Stimulated activated CD8-positive, alpha-beta memory T cell treated with anti-CD3 and anti-CD28 coated beads, Interleukin-15, amount 100 ng/mL, for 4 hours (primary cell): Measurements from ENCODE around the gene IFT43.

Experiments used
- DNase-seq, 2 donors: peaks; one replicate each; pipeline ENCODE4 v3.0.0-alpha.2; 2020; ENCODE audit warnings: low read depth in 2 of 2

The IFT43 gene

DNA sequence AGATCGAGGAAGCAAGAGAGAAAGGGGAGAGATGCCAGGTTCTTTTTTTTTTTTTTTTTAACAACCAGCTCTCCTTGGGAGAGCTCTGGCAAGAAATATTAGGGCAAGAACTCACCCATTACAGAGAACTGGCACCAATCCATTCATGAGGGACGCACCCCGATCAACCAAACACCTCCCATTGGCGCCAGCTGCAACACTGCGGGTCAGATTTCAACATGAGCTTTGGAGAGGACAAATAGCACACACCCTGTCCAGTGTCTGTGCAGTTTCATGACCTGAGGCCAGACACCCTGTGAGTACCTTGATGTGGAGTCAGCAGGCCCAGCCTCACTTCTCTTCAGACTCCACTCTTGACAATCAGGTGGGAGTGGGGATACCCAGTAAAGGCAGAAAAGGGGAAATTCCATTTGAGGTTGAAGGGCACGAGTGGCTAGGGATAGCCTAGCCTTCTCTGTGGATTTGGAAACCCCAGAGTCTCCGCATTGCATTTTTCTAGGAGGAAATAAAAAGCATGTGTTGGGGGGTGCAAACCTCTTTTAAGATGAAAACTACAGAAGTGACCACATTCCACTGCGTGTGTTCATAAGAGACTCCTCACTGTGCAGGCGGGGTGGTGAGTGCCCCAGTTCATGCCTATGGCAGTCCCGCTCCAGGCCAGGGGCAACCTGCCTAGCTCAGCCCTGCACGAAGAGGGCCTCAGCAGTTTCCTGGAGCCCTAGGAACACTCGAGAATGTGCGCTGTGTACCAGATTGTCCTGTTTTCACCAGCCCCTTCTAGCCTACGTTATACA, 123.7 kb downstream of the IFT43 start:
- no peak for DNase-seq

DNA sequence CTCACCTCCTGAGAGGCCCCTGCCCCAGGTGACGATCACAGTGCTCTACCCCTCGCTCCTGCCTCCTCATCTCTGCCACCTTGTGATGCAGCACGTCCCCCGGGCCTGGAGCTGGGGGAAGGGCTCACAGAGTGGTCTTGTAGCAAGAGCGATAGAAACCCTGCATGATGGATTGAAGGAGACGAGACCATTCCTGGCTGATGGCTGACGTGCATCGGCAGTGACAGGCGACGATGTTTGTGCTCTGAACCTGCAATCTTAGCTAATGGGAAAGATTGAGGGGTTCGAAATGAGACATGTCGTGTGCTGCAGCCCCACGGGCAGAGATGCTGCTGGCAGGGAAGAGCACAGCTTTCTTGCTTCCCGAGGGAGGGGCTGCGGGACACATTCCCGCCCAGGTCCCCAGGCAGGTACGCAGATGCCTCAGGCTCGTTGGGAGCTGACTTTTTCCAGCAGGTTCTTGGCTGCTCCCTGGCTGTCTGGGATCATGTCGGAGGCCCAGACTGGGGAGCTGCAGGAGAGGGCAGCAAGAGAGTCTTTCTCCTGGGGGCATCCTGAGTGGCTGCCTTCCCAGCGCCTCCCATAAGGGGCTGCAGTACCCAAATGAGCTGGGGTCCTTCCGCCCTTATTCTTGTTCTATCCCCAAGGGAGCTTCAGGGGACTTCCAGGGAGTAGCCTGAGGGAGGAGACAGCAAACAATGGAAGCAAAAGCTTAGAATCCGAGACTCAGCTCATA, 127.5 kb downstream of the IFT43 start:
- no peak for DNase-seq

DNA sequence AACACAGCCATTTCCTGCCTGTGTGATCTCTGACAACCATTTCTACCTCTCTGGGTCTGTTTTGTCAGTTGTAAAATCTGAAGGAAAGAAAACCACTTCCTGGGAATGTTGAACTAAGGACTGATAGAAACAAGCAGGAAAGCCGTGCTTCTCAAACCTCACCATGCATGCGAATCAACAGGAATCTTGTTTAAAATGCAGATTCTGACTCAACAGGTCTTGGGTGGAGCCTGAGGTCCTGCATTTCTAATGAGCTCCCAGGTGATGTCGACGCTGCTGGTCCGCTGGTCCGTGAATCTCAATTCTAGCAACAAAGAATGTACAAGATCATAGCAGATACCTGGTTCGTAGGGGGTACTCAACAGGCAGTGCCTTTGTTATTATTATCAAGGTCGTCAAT, 128.1 kb downstream of the IFT43 start:
- DNase-seq, result no peak

DNA sequence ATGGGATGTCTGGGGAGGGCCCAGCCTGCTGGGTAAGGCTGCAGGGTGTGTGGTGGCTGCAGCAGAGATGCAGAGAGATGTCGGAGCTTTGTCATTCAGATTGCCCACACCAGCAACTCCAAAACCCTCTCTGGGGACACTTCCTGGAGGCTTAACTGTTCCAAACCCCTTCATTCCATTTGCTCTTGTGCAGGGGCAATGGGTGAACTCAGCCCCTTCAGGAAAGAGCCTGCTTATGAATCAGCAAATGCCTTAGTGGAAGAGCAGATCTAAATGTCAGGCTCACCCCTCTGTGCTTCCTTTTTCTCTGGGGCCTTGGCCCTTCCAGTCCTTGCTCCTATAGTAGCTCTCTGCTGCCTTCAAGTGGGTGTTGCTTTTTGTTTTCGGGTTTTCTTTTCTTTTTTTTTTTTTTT, 129.5 kb downstream of the IFT43 start:
- no peak for DNase-seq

DNA sequence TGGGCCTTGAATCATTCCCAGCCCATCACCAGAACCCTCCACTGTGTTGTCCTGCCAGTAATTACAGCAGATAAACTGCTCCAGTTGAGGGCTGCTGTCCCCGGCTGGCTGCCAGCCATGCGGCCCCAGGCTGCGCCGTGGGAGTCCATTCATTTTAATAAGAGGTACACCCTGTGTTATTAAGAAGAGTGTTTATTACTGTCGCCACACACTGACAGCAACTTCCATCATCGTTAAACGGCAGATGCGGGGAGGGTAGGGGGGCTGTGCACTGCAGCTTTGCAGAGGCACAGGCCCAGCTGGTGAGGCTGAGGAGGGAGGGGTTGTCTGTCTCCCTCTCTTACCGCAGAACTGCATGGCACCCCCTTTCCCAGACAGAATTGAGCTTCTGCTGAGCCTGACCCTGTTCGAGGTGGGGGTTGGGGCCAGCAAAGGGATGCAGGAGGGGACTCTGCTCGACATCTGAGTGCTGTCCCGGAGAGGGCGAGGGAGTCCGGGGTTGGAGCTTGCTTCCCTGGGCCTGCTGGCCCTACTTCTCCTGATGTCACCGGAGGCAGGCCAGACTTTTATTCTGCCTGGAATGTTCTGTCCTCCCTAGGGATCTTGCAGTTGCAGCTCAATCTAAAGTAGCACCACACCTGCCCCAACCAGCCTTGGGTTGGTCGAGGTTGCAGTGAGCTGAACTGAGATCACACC, 132.4 kb downstream of the IFT43 start:
- DNase-seq, result no peak

DNA sequence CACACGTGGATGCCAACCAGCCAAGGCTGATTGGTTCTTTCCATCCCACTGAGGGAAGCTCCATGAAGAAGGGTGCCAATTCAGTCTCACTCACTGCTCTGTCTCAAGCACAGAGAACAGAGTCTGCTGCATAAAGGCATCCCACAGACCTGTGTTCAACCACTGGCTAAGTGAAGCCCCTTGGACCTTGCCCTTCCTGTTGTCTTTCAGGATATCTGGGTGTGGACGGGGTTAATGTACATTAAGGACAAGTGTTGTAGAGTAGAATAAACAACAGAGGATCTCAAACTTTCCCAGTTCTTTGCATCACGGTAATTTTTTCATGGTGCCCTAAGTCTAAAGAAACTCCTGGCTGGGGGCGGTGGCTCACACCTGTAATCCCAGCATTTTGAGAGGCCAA, 133.0 kb downstream of the IFT43 start:
- no peak for DNase-seq

DNA sequence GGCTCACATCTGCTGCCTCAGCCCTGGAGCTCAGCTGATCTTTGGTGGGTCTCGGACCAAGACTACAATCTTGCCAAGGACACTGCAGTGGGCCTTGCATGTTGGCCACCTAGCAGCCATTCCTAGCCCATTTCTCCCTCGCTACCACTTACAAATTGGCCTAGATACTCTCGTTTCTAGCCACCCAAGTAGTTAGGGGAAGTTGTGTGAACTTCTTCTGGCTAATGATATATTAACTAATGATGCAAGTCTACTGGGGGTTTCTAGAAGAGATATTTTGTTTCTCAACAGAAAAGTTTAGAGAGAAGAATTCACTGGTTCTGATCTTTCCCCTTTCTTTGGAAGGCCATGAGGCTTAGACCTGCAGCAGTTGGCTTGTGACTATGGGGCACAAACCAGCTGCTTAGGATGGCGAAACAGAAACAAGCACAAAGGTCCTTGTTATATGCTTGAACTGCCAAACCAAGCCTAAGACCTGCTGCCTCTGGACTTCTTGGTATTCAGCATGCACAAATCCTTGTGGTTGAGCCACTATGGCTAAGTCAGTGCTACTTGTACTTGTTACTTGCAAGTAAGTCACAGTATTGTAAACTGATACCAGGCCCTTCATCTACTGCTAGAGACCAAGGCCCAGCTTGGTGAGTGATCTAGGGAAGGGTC, 135.7 kb downstream of the IFT43 start:
- DNase-seq, result no peak

DNA sequence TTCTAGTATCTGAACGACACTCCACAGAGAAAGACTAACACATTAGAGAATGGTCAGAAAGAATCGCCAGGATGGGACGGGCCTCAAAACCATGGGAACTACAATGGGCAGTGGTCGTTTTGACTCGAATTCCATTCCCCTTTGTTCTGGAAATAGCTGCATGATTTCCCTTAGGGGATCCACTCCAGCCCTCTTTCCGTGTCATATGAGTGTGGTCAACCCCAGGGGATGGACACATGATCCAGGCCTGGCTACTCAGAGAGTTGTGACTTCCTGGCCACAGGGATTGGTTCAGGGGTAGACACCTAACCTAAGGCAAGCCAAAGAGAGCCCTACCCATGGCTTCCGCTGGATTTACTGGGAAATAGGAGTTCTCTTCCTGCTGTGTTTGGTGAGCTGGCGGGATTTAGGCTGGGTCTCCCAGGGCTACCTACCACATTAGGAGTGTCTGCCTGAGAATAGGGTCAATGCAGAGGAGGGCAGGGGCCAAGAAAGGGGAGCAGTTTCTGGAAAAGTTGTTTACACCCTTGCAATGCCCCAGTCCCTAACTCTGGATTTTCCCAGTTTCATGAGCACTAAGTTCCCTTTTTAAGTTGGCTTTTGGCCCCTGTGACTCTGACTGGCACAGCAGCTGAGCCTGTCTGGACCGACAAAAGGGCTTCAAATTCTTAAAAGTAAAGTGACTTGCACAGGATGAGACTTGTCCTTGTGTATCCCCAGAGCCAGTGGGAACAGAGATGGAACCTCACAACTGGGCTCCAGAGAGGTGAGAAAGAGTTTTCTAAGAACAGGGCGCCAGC, 138.1 kb downstream of the IFT43 start:
- DNase-seq, result no peak

DNA sequence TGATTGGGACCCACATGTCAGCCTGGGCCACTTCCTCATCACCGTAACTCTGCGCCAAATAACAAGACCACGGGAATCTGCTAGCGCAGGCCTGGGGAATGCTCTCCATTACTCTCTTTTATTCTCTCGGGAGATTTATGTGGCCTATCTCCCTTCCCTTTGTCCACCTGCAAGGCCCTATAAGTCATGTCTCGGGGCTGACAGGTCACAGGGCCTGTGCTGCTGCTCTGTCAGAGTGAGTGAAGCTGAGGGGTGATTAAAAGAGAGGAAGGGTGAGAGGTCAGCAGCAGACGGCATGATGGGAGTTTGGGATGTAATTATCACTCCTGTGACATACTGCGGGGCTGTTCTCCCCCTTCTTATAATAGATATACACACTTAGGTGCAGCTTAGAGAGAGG, 139.9 kb downstream of the IFT43 start:
- no peak for DNase-seq

DNA sequence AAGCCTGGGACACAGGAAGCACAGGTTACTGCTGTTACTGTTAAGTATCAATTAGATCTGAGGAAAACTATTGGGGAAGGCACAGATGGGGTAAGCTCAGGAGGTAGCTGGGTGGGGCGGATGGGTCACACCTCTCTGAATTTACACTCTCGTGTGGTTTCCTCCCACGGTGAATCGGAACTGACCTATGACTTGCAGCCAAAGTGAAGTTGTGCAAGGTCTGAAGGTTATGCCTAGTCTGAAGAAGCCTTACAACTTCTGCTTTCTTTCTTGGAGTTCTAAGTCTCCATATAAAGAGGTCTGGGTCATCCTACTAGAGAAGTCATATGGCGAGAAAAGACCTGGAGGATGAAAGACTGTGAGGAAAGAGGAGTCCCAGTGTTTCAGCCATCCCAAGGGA, 140.5 kb downstream of the IFT43 start:
- DNase-seq, result no peak

DNA sequence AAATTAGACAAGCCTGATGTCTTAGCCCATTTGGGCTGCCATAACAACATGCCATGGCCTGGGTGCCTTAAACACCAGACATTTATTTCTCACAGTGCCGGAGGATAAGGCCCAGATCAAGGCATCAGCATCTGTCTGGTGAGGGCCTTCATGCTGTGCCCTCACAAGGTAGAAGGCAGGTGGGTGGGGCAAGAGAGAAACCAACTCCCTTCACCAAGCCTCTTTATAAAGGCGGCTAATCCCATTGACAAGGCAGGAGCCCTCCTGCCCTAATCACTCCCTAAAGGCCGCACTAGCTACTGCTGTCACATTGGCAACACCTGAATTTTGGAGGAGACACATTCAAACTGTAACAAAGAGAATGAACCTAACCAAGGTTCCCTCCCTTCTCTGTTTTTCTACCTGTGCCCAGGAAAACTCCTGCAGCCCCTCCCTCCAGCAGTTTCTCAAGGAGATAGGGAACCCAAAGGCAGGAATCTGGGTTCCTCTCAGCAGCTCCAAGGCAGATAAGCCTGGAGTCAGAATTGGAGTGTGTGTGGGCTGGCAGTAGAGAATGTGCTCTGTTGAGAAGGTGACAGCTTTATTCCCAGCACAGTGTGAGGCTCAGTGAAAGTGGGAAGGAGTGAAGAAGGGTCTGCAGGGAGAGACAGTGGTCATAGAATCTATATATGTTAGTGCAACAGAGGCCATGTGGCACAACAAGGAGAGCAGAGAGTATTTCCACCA, 144.5 kb downstream of the IFT43 start:
- DNase-seq, result no peak

DNA sequence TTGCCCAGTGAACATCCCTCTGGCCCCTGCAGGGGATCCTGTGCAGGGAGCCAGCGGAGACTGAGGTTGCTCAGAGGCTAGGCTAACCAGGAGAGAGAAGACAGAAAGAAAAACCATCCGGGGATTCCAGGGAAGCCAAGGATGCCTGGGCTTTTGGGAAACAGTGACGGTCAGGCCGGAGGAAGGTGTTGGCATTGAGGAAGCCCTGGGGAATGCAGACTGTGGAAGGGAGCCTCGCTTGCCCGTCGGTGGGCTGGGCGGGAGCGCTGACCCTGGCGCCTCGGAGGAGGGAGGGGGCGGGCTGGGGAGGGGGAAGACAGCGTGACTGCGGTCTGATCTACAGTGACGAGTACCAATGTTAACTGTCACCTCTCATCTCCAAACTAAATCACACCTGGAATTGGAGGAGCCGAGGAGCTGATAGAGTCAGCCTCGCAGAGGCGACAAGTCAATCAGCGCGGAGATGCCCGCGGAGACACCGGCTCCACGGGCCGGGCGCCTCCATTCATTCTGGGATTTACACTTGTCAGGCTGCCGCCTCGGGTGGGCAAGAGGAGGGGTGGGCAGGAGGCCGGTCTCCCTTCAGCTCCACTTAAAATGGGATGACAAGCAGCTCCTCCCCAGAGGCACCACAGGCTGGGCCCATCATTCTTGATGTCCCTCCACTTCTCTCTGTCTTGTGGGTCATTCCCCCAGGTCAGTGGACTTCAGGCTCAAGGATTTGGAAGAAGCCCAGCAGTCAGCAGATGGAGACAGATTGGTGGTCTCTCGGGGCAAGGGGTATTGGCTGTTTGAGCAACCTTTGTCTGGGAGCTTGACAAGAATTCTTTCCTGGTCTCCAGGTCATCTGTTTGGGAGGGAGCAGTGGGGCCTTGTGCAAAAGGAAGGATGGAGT, 145.8 kb downstream of the IFT43 start:
- DNase-seq, result no peak

DNA sequence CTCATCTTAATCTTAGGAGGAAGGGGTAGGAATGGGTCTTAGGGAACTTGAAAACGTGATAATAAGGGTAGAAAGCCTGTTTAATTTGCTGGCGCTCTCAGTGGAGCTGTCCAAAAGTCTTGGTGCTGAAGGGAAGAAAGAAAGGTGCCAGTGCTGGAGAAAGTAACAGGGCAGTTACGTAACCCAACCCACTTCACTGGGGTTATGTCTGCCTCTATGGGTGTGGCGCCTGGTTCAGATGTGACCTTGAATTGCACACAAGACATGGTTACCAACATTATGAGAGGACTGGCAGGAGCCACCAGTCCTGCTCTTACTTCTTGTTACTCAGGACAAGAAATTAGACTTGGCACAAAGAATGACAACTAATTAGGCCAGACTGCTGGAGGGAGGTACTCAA, 147.5 kb downstream of the IFT43 start:
- no peak for DNase-seq
